ENCODE results near the gene GPER1. TPM values are rescaled to one million over a fixed set of nuclear protein-coding genes. Genes with fewer than 3 reads are reported as not detected.

The GPER1 gene
- polyA plus RNA-seq, 1 experiment, result 1.4 TPM

DNA sequence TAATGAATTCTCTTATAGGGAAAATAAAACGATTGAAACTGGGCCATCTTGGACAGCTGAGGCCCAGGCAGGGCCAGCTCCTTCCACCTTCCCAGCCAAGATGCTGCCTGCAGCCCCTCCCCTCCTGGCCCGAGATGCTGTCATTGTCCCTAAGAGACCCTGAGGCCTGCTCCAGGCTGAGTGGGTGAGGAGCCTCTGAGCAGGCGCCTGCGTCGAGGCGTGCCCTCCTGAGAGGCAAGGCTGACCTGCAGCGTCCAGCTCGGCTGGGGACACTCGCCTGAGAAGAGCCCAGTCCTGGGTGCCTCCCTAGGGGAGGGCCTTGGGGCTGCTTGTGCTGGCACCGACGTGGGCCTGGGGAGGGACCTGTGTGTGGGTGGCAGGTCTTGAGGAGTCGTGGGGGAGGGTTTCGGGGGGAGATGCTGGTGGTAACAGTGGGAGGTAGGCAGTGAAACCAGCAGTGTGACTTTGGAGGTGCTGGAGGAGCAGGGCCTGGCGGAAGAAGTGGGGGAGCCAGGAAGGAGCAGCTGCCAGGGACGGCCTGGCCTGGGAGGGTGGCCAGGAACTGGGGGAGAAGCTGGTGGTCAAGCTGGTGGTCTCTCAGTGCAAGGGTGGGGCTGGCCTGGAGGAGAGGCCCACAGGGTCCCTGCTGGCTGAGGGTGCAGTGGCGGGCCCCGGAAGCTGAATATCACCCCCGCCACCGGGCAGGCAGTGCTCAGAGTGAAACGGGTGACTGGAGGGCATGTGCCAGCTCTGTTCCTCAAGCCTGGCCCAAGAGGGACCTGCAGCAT is 35.7 kb upstream of the GPER1 start:
- H3K9me3 ChIP-seq (ENCODE audit: control insufficient read depth, insufficient read depth, low read length), result no peaks in the 10 kb centered on the region; the same call in 1 of the 2 replicates
- no peak overlapping the region for H3K4me3 ChIP-seq (ENCODE audit: low read depth, low read length)
- no peak overlapping the region for H3K27ac ChIP-seq (ENCODE audit: low read depth, low read length)
- ChIA-PET CTCF (interaction anchor here (2.0 kb wide), 1 partner anchor 13 kb away, joined by 12 read pairs; no protein-coding TSS in a partner anchor), POLR2A (no interaction called here)
- H3K27me3 ChIP-seq (ENCODE audit: control insufficient read depth, insufficient read depth, low read length), result no peaks in the 10 kb centered on the region
- DNase-seq (ENCODE audit: low read depth, low spot score), result no peak
- TF ChIP-seq, protein P1, sequence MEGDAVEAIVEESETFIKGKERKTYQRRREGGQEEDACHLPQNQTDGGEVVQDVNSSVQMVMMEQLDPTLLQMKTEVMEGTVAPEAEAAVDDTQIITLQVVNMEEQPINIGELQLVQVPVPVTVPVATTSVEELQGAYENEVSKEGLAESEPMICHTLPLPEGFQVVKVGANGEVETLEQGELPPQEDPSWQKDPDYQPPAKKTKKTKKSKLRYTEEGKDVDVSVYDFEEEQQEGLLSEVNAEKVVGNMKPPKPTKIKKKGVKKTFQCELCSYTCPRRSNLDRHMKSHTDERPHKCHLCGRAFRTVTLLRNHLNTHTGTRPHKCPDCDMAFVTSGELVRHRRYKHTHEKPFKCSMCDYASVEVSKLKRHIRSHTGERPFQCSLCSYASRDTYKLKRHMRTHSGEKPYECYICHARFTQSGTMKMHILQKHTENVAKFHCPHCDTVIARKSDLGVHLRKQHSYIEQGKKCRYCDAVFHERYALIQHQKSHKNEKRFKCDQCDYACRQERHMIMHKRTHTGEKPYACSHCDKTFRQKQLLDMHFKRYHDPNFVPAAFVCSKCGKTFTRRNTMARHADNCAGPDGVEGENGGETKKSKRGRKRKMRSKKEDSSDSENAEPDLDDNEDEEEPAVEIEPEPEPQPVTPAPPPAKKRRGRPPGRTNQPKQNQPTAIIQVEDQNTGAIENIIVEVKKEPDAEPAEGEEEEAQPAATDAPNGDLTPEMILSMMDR (IDR thresholded peaks at IDR 0.05; ENCODE audit: low read depth, low read length), result no peak

DNA sequence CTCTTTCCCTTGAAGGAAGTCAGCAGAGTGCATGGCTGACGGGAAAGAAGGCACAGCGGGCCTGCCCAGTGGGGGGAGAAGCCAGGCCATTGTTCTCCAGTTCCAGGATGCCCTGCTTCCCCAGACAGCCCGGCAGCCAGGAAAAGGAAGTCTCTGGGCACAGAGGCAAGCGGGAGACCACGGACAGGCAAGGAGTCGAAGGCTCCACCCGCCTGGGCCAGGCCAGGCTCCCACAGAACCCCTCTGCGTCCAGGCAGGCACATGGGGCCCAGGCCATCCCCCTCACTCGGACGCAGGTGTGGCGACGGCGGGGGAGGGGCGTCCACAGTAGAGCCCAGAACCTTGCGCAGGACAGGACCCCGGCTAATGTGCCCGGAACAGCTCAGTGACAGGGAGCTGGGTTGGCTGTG is 34.9 kb upstream of the GPER1 start:
- ChIA-PET CTCF (interaction anchor here (2.0 kb wide), 1 partner anchor 13 kb away, joined by 12 read pairs; no protein-coding TSS in a partner anchor), POLR2A (no interaction called here)
- no peaks in the 10 kb centered on the region for H3K27me3 ChIP-seq (ENCODE audit: control insufficient read depth, insufficient read depth, low read length)
- DNase-seq (ENCODE audit: low read depth, low spot score), result no peak
- TF ChIP-seq, protein P1 (IDR thresholded peaks at IDR 0.05; ENCODE audit: low read depth, low read length), result no peak
- peaks cover 3% of the 10 kb centered on the region; the same call in 1 of the 2 replicates for H3K9me3 ChIP-seq (ENCODE audit: control insufficient read depth, insufficient read depth, low read length)
- H3K4me3 ChIP-seq (ENCODE audit: low read depth, low read length), result no peak overlapping the region
- H3K27ac ChIP-seq (ENCODE audit: low read depth, low read length), result no peak overlapping the region

DNA sequence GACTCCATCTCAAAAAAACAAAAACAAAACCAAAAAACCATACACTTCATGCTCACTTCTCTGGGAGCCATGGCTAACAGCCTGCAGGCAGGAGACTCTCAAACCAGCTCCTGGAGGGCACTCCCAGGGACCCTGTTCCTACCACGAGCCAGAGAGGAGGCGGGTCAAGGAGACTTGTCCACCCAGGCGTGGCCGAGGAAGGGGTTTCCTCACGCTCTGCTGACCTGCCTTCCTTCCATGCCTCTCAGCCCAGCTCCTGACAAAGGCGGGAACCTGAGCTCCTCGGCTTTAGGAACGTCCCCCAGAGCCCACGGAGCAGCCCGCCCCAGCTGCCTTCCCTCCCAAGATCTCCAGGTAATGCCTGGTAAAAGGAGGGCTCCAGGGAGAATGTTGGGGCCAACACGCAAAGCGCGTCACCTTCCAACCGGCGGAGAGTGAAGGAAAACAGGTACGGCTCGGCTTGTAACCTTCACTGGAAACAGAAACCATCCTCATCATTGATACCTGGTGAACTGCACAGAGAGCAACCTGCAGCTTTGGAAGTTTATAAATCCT is 34.0 kb upstream of the GPER1 start:
- DNase-seq (ENCODE audit: low read depth, low spot score), result no peak
- H3K27me3 ChIP-seq (ENCODE audit: control insufficient read depth, insufficient read depth, low read length), result no peaks in the 10 kb centered on the region
- ChIA-PET CTCF (no interaction called here), POLR2A (no interaction called here)
- no peak overlapping the region for H3K4me3 ChIP-seq (ENCODE audit: low read depth, low read length)
- TF ChIP-seq, protein P1 (IDR thresholded peaks at IDR 0.05; ENCODE audit: low read depth, low read length), result no peak
- H3K27ac ChIP-seq (ENCODE audit: low read depth, low read length), result no peak overlapping the region
- peaks cover 3% of the 10 kb centered on the region; the same call in 1 of the 2 replicates for H3K9me3 ChIP-seq (ENCODE audit: control insufficient read depth, insufficient read depth, low read length)

- POLR2A ChIA-PET, result no interaction called here
- H3K27me3 ChIP-seq (ENCODE audit: control insufficient read depth, insufficient read depth, low read length), result no peaks in the 10 kb centered on the region
- TF ChIP-seq, protein P1 (IDR thresholded peaks at IDR 0.05; ENCODE audit: low read depth, low read length), result no peak
- CTCF ChIA-PET, result interaction anchor here (3.3 kb wide), 1 partner anchor 11 kb away, joined by 16 read pairs; no protein-coding TSS in a partner anchor
- no peak for DNase-seq (ENCODE audit: low read depth, low spot score)
- peaks cover 3% of the 10 kb centered on the region; the same call in 1 of the 2 replicates for H3K9me3 ChIP-seq (ENCODE audit: control insufficient read depth, insufficient read depth, low read length)
- H3K4me3 ChIP-seq (ENCODE audit: low read depth, low read length), result no peak overlapping the region
- no peak overlapping the region for H3K27ac ChIP-seq (ENCODE audit: low read depth, low read length)
These were observed 33.5 kb upstream of the GPER1 start for GRCh38 chr7:1054438-1054837.

Measured in AG04450 (cell line).